H1 (cell line): ENCODE data around the gene NELL1. TPM values are rescaled to one million over a fixed set of nuclear protein-coding genes. Genes with fewer than 3 reads are reported as not detected.

Source experiments
- CTCF ChIA-PET: fragments of 300-600 bp; sonication (Branson Sonifier 250); formaldehyde crosslinking; loops from one replicate; lab custom pipeline; 2021; ENCODE audit not compliant: partially characterized antibody; lab: Charles Lee
- POLR2A ChIA-PET: fragments of 300-600 bp; sonication (Branson Sonifier 250); formaldehyde crosslinking; loops from one replicate; lab custom pipeline; 2021; ENCODE audit warnings: inconsistent platforms; ENCODE audit not compliant: partially characterized antibody; lab: Charles Lee
- DNase-seq, 2 experiments: peaks; one replicate each; pipeline versions ENCODE4 v3.0.0 to v3.0.0-alpha.2; 2010 to 2022; ENCODE audit warnings: low spot score in 2 of 2, low read depth in 1 of 2, mixed read lengths in 1 of 2
- FAIRE-seq: peaks from 2 replicates; lab custom pipeline; 2011; peaks lifted over from hg19 to GRCh38; lab: Jason Lieb, UNC
- H2AFZ ChIP-seq: 2 replicates; pipeline ENCODE4 v1.8.1; 2012; ENCODE audit warnings: low read length, inconsistent platforms
- H2AK5ac ChIP-seq: 2 replicates; pipeline ENCODE4 v1.6.1; 2013; ENCODE audit warnings: low read depth, low read length
- H2BK120ac ChIP-seq: replicated peaks from 2 replicates; pipeline ENCODE3; 2013; ENCODE audit warnings: low read depth, low read length, inconsistent platforms
- H2BK12ac ChIP-seq: 2 replicates; pipeline ENCODE4 v1.6.1; 2013; ENCODE audit warnings: low read depth, low read length
- H2BK15ac ChIP-seq: 2 replicates; pipeline ENCODE4 v1.6.1; 2013; ENCODE audit warnings: low read length
- H2BK20ac ChIP-seq: 2 replicates; pipeline ENCODE4 v1.6.1; 2013; ENCODE audit warnings: low read length
- H2BK5ac ChIP-seq: 2 replicates; pipeline ENCODE4 v1.6.1; 2013; ENCODE audit warnings: low read depth, low read length
- H3K14ac ChIP-seq: 2 replicates; pipeline ENCODE4 v1.6.1; 2013; ENCODE audit warnings: inconsistent platforms; ENCODE audit not compliant: insufficient read length
- H3K18ac ChIP-seq: 2 replicates; pipeline ENCODE4 v1.6.1; 2013; ENCODE audit warnings: low read length; ENCODE audit errors: extremely low read depth
- H3K23ac ChIP-seq: 2 replicates; pipeline ENCODE4 v1.6.1; 2013; ENCODE audit warnings: inconsistent platforms; ENCODE audit not compliant: insufficient read length
- H3K23me2 ChIP-seq: 2 replicates; pipeline ENCODE4 v1.6.1; 2013; ENCODE audit warnings: low read depth, low read length
- H3K27ac ChIP-seq: 2 replicates; pipeline ENCODE4 v1.6.1; 2011; ENCODE audit warnings: low read depth, low read length, inconsistent platforms
- H3K27me3 ChIP-seq, 4 experiments: replicated peaks in 1 of 4; 1 replicate in 1 of 4; 2 replicates in 3 of 4; pipeline versions ENCODE4 v1.6.1 to v1.8.1; 2011 to 2013; ENCODE audit warnings: low read length in 3 of 4, mild to moderate bottlenecking in 3 of 4, inconsistent platforms in 2 of 4, mixed read lengths in 2 of 4, moderate library complexity in 1 of 4; ENCODE audit not compliant: control insufficient read depth in 3 of 4, insufficient read depth in 3 of 4; ENCODE audit errors: extremely low read depth in 1 of 4
- H3K36me3 ChIP-seq, 4 experiments: 2 replicates each; pipeline versions ENCODE4 v1.6.1 to v1.8.1; 2011 to 2013; ENCODE audit warnings: mild to moderate bottlenecking in 4 of 4, low read length in 3 of 4, moderate library complexity in 2 of 4, control low read depth in 1 of 4, inconsistent platforms in 1 of 4; ENCODE audit not compliant: insufficient read depth in 4 of 4, control insufficient read depth in 2 of 4
- H3K4ac ChIP-seq: replicated peaks from 2 replicates; pipeline ENCODE3; 2013; ENCODE audit warnings: low read length, low read depth, mixed read lengths, inconsistent platforms; ENCODE audit not compliant: insufficient read length
- H3K4me1 ChIP-seq, 4 experiments: replicated peaks in 1 of 4; 1 replicate in 1 of 4; 2 replicates in 3 of 4; pipeline versions ENCODE4 v1.6.1 to v1.8.1; 2011 to 2013; ENCODE audit warnings: low read length in 3 of 4, inconsistent platforms in 2 of 4, mixed read lengths in 1 of 4; ENCODE audit not compliant: insufficient read depth in 4 of 4, control insufficient read depth in 3 of 4
- H3K4me2 ChIP-seq, 2 experiments: 2 replicates each; pipeline versions ENCODE4 v1.6.1 to v1.8.1; 2011 to 2013; ENCODE audit warnings: low read depth in 2 of 2, low read length in 2 of 2, control low read depth in 1 of 2, inconsistent platforms in 1 of 2, mild to moderate bottlenecking in 1 of 2; ENCODE audit not compliant: insufficient read depth in 1 of 2
- H3K4me3 ChIP-seq, 4 experiments: fragments of 200-600, 300-600 bp in 1 of 4; sonication (generic), shearing (Covaris generic), sonication (Bioruptor Twin) in 1 of 4; 2 replicates each; pipeline versions ENCODE4 v1.5.1 to v1.8.1; 2011 to 2016; ENCODE audit warnings: low read length in 4 of 4, low read depth in 3 of 4, control low read depth in 2 of 4, inconsistent platforms in 2 of 4, mild to moderate bottlenecking in 2 of 4, mixed read lengths in 1 of 4, moderate library complexity in 1 of 4; ENCODE audit not compliant: insufficient read depth in 2 of 4; ENCODE audit errors: extremely low read depth in 1 of 4
- H3K56ac ChIP-seq: replicated peaks from 2 replicates; pipeline ENCODE3; 2013; ENCODE audit warnings: low read depth, mild to moderate bottlenecking, mixed read lengths, low read length, inconsistent platforms; ENCODE audit not compliant: insufficient read length
- H3K79me1 ChIP-seq: 2 replicates; pipeline ENCODE4 v1.6.1; 2013; ENCODE audit warnings: low read depth, low read length, control low read depth
- H3K79me2 ChIP-seq, 2 experiments: 2 replicates each; pipeline versions ENCODE4 v1.6.1 to v1.8.1; 2012 to 2013; ENCODE audit warnings: low read length in 2 of 2, mild to moderate bottlenecking in 2 of 2, inconsistent platforms in 1 of 2; ENCODE audit not compliant: insufficient read depth in 2 of 2, control insufficient read depth in 1 of 2
- H3K9ac ChIP-seq, 4 experiments: replicated peaks in 1 of 4; 1 replicate in 1 of 4; 2 replicates in 3 of 4; pipeline versions ENCODE4 v1.6.1 to v1.8.1; 2011 to 2013; ENCODE audit warnings: low read depth in 3 of 4, low read length in 3 of 4, control low read depth in 2 of 4, mild to moderate bottlenecking in 2 of 4, moderate library complexity in 2 of 4, inconsistent platforms in 1 of 4; ENCODE audit errors: extremely low read depth in 1 of 4
- H3K9me3 ChIP-seq, 2 experiments: 2 replicates each; pipeline versions ENCODE4 v1.6.1 to v1.8.1; 2012 to 2013; ENCODE audit warnings: mild to moderate bottlenecking in 2 of 2, moderate library complexity in 2 of 2, control low read depth in 1 of 2, inconsistent platforms in 1 of 2, low read depth in 1 of 2, low read length in 1 of 2, mixed read lengths in 1 of 2; ENCODE audit not compliant: insufficient read depth in 2 of 2
- H4K20me1 ChIP-seq, 2 experiments: replicated peaks in 1 of 2; 2 replicates each; pipeline versions ENCODE3 to v1.8.1; 2011 to 2013; ENCODE audit warnings: inconsistent platforms in 2 of 2, low read length in 2 of 2, mild to moderate bottlenecking in 1 of 2; ENCODE audit not compliant: insufficient read depth in 2 of 2, control insufficient read depth in 1 of 2
- H4K5ac ChIP-seq: 2 replicates; pipeline ENCODE4 v1.6.1; 2013; ENCODE audit warnings: low read length, low read depth, mixed read lengths, inconsistent platforms; ENCODE audit not compliant: insufficient read length
- H4K8ac ChIP-seq: 2 replicates; pipeline ENCODE4 v1.8.0; 2013; ENCODE audit warnings: mild to moderate bottlenecking, moderate library complexity, low read length, inconsistent platforms; ENCODE audit not compliant: insufficient read depth; ENCODE audit errors: extremely low read depth
- H4K91ac ChIP-seq: replicated peaks from 2 replicates; pipeline ENCODE3; 2013; ENCODE audit warnings: low read length, mixed read lengths, inconsistent platforms; ENCODE audit not compliant: insufficient read length
- CHD2 ChIP-seq: IDR thresholded peaks from 2 replicates; pipeline ENCODE4 v1.6.1; 2012; ENCODE audit warnings: low read length, improper control_type of control experiment
- POLR2AphosphoS5 ChIP-seq: IDR thresholded peaks from 2 replicates; pipeline ENCODE4 v1.6.1; 2011; ENCODE audit warnings: low read depth, low read length
- SIRT6 ChIP-seq: IDR thresholded peaks from one replicate; pipeline ENCODE4 v1.7.1; 2012; ENCODE audit warnings: low read length, inconsistent platforms
- YY1 ChIP-seq: IDR thresholded peaks from 2 replicates; pipeline ENCODE4 v1.6.1; 2011; ENCODE audit warnings: low read depth, mild to moderate bottlenecking, low read length
- WGBS, 2 experiments: shearing (Covaris generic) in 1 of 2; methylation state at CpG; one replicate each; pipeline versions ENCODE4 v1.1.6 to v1.1.7; 2013 to 2015; ENCODE audit warnings: low lambda C conversion rate in 2 of 2, mixed read lengths in 2 of 2, inconsistent platforms in 1 of 2, low coverage in 1 of 2, missing lambda C conversion rate in 1 of 2; ENCODE audit not compliant: insufficient replicate concordance in 2 of 2, insufficient coverage in 1 of 2, insufficient read length in 1 of 2; ENCODE audit errors: extremely low coverage in 1 of 2, missing lambda C conversion rate in 1 of 2; 5-methylcytosine and 5-hydroxymethylcytosine counted together
- polyA plus RNA-seq, 7 experiments: library from polyadenylated mRNA; depleted of rRNA in 3 of 7; stranded (reverse) in 5 of 7; unstranded in 2 of 7; fragments of >200 nt in 5 of 7; fragments of 200-250 nt in 2 of 7; gene quantifications; 1 replicate in 5 of 7; 2 replicates in 1 of 7; 4 replicates in 1 of 7; pipeline versions ENCODE4 v1.2.1 to v1.2.3, GENCODE V29; 2011 to 2013; ENCODE audit warnings: missing spikeins in 2 of 7, mixed read lengths in 2 of 7
- total RNA-seq: library from RNA; stranded (reverse); fragmentation: NEBNext Ultra II Directional; extraction: Animal tissue kit (Norgen Biotek cat#: 25700); gene quantifications from 2 replicates; pipeline ENCODE4 v1.2.1, GENCODE V29; 2021

The NELL1 gene
- total and polyA plus RNA-seq, 2 of the 8 experiments (the other 6 are each of a cell fraction or from before 2014, with no cell fraction given): 0.21 TPM; not detected in 1

GRCh38 chr11:21278840-21279239 lies 609.5 kb downstream of the NELL1 start:
- Histone ChIP-seq H2BK5ac (no peak overlapping the region), H2BK12ac (no peak overlapping the region), H4K20me1 (no peaks in the 10 kb centered on the region), H3K14ac (no peak overlapping the region), H3K79me1 (no peaks in the 10 kb centered on the region), H3K23me2 (no peaks in the 10 kb centered on the region), H3K4me3 (no peak overlapping the region), H2AK5ac (no peak overlapping the region), H3K36me3 (no peaks in the 10 kb centered on the region), H4K91ac (no peak overlapping the region), H3K79me2 (no peaks in the 10 kb centered on the region), H2BK20ac (no peak overlapping the region), H2BK120ac (no peak overlapping the region), H3K23ac (no peak overlapping the region), H3K4me1 (no peaks in the 10 kb centered on the region), H3K4ac (no peak overlapping the region), H2AFZ (no peak overlapping the region), H3K27ac (no peak overlapping the region), H3K56ac (no peak overlapping the region), H2BK15ac (no peak overlapping the region), H3K9me3 (no peaks in the 10 kb centered on the region), H3K4me2 (no peak overlapping the region), H4K5ac (no peak overlapping the region), H3K9ac (no peak overlapping the region), H3K27me3 (no peaks in the 10 kb centered on the region), H4K8ac (no peak overlapping the region), H3K18ac (no peak overlapping the region)
- ChIA-PET CTCF (interaction anchor here (1.6 kb wide), 1 partner anchor 11 kb away, joined by 3 read pairs; no protein-coding TSS in a partner anchor), POLR2A (no interaction called here)
- FAIRE-seq (no peak), DNase-seq (no peak)
- TF ChIP-seq POLR2AphosphoS5: no peak
- TF ChIP-seq SIRT6: no peak
- TF ChIP-seq CHD2: no peak
- TF ChIP-seq YY1: no peak
- WGBS, 2 experiments: 96% methylated on average over 1 of the region's 1 CpG; no CpG with 5 or more reads in 1 of the 2 experiments
